IMR-90 (cell line): ENCODE results near the gene STK40. TPM values are rescaled to one million over a fixed set of nuclear protein-coding genes. Genes with fewer than 3 reads are reported as not detected.

ENCODE experiments used
- ATAC-seq: fragments of 200-7000 bp; cut with Tn5 transposase; 2 replicates; pipeline ENCODE4 v1.9.1; 2020; ENCODE audit warnings: low read depth, mild to moderate bottlenecking, moderate library complexity
- BruUV-seq: library from RNA; stranded (reverse); fragments of 400-500 nt; replicated peaks from 2 replicates; lab custom pipeline; 2021; lab: Mats Ljungman, UMichigan
- CTCF ChIA-PET: fragments of 300-600 bp; formaldehyde crosslinking; extraction: SDS; loops from one replicate; lab custom pipeline; 2021; ENCODE audit warnings: antibody characterized with exemption; lab: Yijun Ruan, JAX
- POLR2A ChIA-PET: fragments of 300-600 bp; sonication (Branson Sonifier 250); formaldehyde crosslinking; loops from one replicate; lab custom pipeline; 2022; ENCODE audit warnings: antibody characterized with exemption; ENCODE audit not compliant: unreplicated experiment; lab: Charles Lee
- DNase-seq: peaks from one replicate; pipeline ENCODE4 v3.0.0; 2013
- H2AFZ ChIP-seq: replicated peaks from 2 replicates; pipeline ENCODE3; 2013; ENCODE audit warnings: low read length, mild to moderate bottlenecking; ENCODE audit not compliant: poor library complexity
- H2AK5ac ChIP-seq: 2 replicates; pipeline ENCODE4 v1.6.1; 2013; ENCODE audit warnings: low read depth, low read length, inconsistent platforms
- H2AK9ac ChIP-seq: replicated peaks from 2 replicates; pipeline ENCODE3; 2013; ENCODE audit warnings: mild to moderate bottlenecking, low read depth, low read length, moderate library complexity; ENCODE audit not compliant: poor library complexity
- H2BK120ac ChIP-seq: 2 replicates; pipeline ENCODE4 v1.6.1; 2013; ENCODE audit warnings: low read depth, low read length, inconsistent platforms
- H2BK15ac ChIP-seq: 3 replicates; pipeline ENCODE4 v1.6.1; 2013; ENCODE audit warnings: low read depth, low read length, inconsistent platforms
- H2BK20ac ChIP-seq: 2 replicates; pipeline ENCODE4 v1.6.1; 2013; ENCODE audit warnings: low read depth, mild to moderate bottlenecking, inconsistent platforms, low read length, moderate library complexity
- H2BK5ac ChIP-seq: 2 replicates; pipeline ENCODE4 v1.6.1; 2013; ENCODE audit warnings: mild to moderate bottlenecking, low read depth, low read length, inconsistent platforms; ENCODE audit not compliant: poor library complexity, severe bottlenecking
- H3K14ac ChIP-seq: replicated peaks from 2 replicates; pipeline ENCODE4 v1.6.1; 2013; ENCODE audit warnings: low read depth, low read length, inconsistent platforms
- H3K18ac ChIP-seq: 2 replicates; pipeline ENCODE4 v1.6.1; 2013; ENCODE audit warnings: low read depth, low read length, control low read depth
- H3K23ac ChIP-seq: 2 replicates; pipeline ENCODE4 v1.6.1; 2013; ENCODE audit warnings: low read depth, low read length, inconsistent platforms
- H3K27ac ChIP-seq: 2 replicates; pipeline ENCODE4 v1.5.1; 2013; ENCODE audit warnings: mild to moderate bottlenecking, control low read depth, low read length; ENCODE audit not compliant: insufficient read depth
- H3K27me3 ChIP-seq: 2 replicates; pipeline ENCODE4 v1.6.1; 2013; ENCODE audit warnings: low read length; ENCODE audit not compliant: control insufficient read depth, insufficient read depth
- H3K36me3 ChIP-seq: 2 replicates; pipeline ENCODE4 v1.6.1; 2013; ENCODE audit warnings: low read length, mixed read lengths; ENCODE audit not compliant: control insufficient read depth, insufficient read depth
- H3K4ac ChIP-seq: 2 replicates; pipeline ENCODE4 v1.6.1; 2013; ENCODE audit warnings: low read depth, low read length, inconsistent platforms
- H3K4me1 ChIP-seq: 2 replicates; pipeline ENCODE4 v1.6.1; 2013; ENCODE audit warnings: low read length, mixed read lengths; ENCODE audit not compliant: control insufficient read depth, insufficient read depth
- H3K4me2 ChIP-seq: 2 replicates; pipeline ENCODE4 v1.6.1; 2013; ENCODE audit warnings: low read depth, mild to moderate bottlenecking, control low read depth, low read length, moderate library complexity
- H3K4me3 ChIP-seq: 2 replicates; pipeline ENCODE4 v1.5.1; 2013; ENCODE audit warnings: low read depth, mild to moderate bottlenecking, control low read depth, low read length, moderate library complexity; ENCODE audit not compliant: insufficient read depth
- H3K56ac ChIP-seq: 2 replicates; pipeline ENCODE4 v1.6.1; 2013; ENCODE audit warnings: low read length, inconsistent platforms; ENCODE audit not compliant: insufficient read depth; ENCODE audit errors: extremely low read depth
- H3K79me1 ChIP-seq, 2 experiments: 2 replicates each; pipeline ENCODE4 v1.6.1; 2013; ENCODE audit warnings: low read length in 2 of 2, inconsistent platforms in 1 of 2, low read depth in 1 of 2
- H3K9ac ChIP-seq: 2 replicates; pipeline ENCODE4 v1.6.1; 2013; ENCODE audit warnings: low read depth, low read length, control low read depth
- H3K9me1 ChIP-seq: 2 replicates; pipeline ENCODE4 v1.6.1; 2013; ENCODE audit warnings: low read length, inconsistent platforms; ENCODE audit not compliant: insufficient read depth
- H3K9me3 ChIP-seq: 2 replicates; pipeline ENCODE4 v1.6.1; 2013; ENCODE audit warnings: low read length; ENCODE audit not compliant: control insufficient read depth, insufficient read depth
- H4K20me1 ChIP-seq: 2 replicates; pipeline ENCODE4 v1.6.1; 2013; ENCODE audit warnings: low read length, inconsistent platforms; ENCODE audit not compliant: insufficient read depth
- H4K5ac ChIP-seq: 2 replicates; pipeline ENCODE4 v1.6.1; 2013; ENCODE audit warnings: mild to moderate bottlenecking, low read depth, low read length, control low read depth
- H4K8ac ChIP-seq, 2 experiments: 2 replicates each; pipeline ENCODE4 v1.6.1; 2013; ENCODE audit warnings: low read depth in 2 of 2, low read length in 2 of 2, control low read depth in 1 of 2, inconsistent platforms in 1 of 2
- H4K91ac ChIP-seq: 2 replicates; pipeline ENCODE4 v1.6.1; 2013; ENCODE audit warnings: low read depth, low read length, inconsistent platforms; ENCODE audit not compliant: insufficient read depth
- CEBPB ChIP-seq: IDR thresholded peaks from 2 replicates; pipeline ENCODE4 v1.6.1; 2012; ENCODE audit warnings: low read depth, low read length, improper control_type of control experiment
- CHD1 ChIP-seq: IDR thresholded peaks from 2 replicates; pipeline ENCODE4 v1.6.1; 2012; ENCODE audit warnings: low read depth, low read length, improper control_type of control experiment
- MAFK ChIP-seq: IDR thresholded peaks from 2 replicates; pipeline ENCODE4 v1.6.1; 2012; ENCODE audit warnings: low read depth, low read length, improper control_type of control experiment
- MAZ ChIP-seq: IDR thresholded peaks from 2 replicates; pipeline ENCODE4 v1.6.1; 2012; ENCODE audit warnings: low read depth, mild to moderate bottlenecking, low read length, improper control_type of control experiment, moderate library complexity, borderline replicate concordance
- SMC3 ChIP-seq: fragments of 150-350 bp; IDR thresholded peaks from 2 replicates; pipeline ENCODE4 v1.6.1; 2016; ENCODE audit warnings: low read depth, mild to moderate bottlenecking, antibody characterized with exemption, low read length, moderate library complexity
- WGBS, 2 experiments: methylation state at CpG; one replicate each; pipeline versions ENCODE4 v1.1.5 to v1.1.7; 2013; ENCODE audit warnings: missing lambda C conversion rate in 2 of 2; ENCODE audit not compliant: insufficient read length in 1 of 2; ENCODE audit errors: extremely low coverage in 2 of 2; 5-methylcytosine and 5-hydroxymethylcytosine counted together
- dilution Hi-C: fragments of 300-500 bp; cut with HindIII; formaldehyde crosslinking; loops from one replicate; pipeline ENCODE4 v1.14.3; 2018; ENCODE audit warnings: low sequenced_read_pairs; ENCODE audit not compliant: unreplicated experiment
- in situ Hi-C: fragments of 300-500 bp; cut with MboI; formaldehyde crosslinking; loops from 3 replicates; pipeline ENCODE4 v1.14.3; 2019; ENCODE audit warnings: low sequenced_read_pairs, inconsistent platforms, mixed read lengths
- intact Hi-C: fragments of 100-400 bp; cut with micrococcal nuclease; formaldehyde crosslinking; loops from 2 replicates; pipeline ENCODE4 v1.10.0; 2022
- polyA plus RNA-seq, 3 experiments: library from polyadenylated mRNA; depleted of rRNA; stranded (reverse); fragments of >200 nt; gene quantifications; 2 replicates each; pipeline ENCODE4 v1.2.3, GENCODE V29; 2012; ENCODE audit warnings: low replicate concordance in 1 of 3
- total RNA-seq: library from RNA; depleted of rRNA; stranded (reverse); fragments of >200 nt; gene quantifications from 2 replicates; pipeline ENCODE4 v1.2.3, GENCODE V29; 2012
- TF ChIP-seq, protein P1 (sequence below): fragments of 150-350 bp; IDR thresholded peaks from 2 replicates; pipeline ENCODE4 v1.6.1; 2017; ENCODE audit warnings: mild to moderate bottlenecking, antibody characterized with exemption, low read length, low read depth

STK40 gene
- total and polyA plus RNA-seq, 2 of the 4 experiments (the other 2 are of a cell fraction), result 16.0 to 29.9 TPM

DNA sequence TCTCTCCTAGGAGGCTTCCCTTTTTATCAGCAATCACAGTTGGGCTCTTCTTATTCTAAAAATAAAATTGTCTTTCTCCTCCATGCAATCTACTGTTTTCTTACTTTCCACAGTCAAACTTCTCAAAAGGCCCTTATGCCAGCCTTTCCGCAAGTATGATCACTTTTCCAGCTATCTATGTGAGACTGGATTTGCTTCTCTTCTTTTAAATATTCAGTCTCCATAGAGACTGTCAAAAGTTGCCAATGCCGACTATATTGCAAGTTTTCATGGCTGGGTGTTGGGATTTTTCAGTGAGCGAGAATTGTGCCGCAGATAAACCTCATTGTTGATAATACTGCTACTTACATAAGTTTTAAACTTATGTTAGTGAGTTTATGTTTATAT, 16.8 kb upstream of the STK40 start:
- Histone ChIP-seq H4K8ac (no peak overlapping the region), H4K91ac (no peak overlapping the region), H2BK20ac (no peak overlapping the region), H3K56ac (no peak overlapping the region), H3K27me3 (no peaks in the 10 kb centered on the region), H3K4me2 (no peak overlapping the region), H2AK9ac (no peak overlapping the region), H3K27ac (no peak overlapping the region), H3K4me3 (no peak overlapping the region), H3K36me3 (no peaks in the 10 kb centered on the region), H2BK5ac (no peak overlapping the region), H3K18ac (no peak overlapping the region), H2BK120ac (no peak overlapping the region), H3K23ac (no peak overlapping the region), H2BK15ac (no peak overlapping the region), H3K79me1 (peaks cover 0 to under 1% of the 10 kb centered on the region in 2 experiments; a peak in 1 of 4 replicates), H4K20me1 (no peaks in the 10 kb centered on the region), H2AK5ac (no peak overlapping the region), H3K9ac (no peak overlapping the region), H3K9me1 (no peaks in the 10 kb centered on the region), H3K14ac (no peak overlapping the region), H4K5ac (no peak overlapping the region), H3K4me1 (no peaks in the 10 kb centered on the region), H2AFZ (no peak overlapping the region), H3K9me3 (no peaks in the 10 kb centered on the region), H3K4ac (no peak overlapping the region)
- ATAC-seq (no peak), DNase-seq (no peak)
- dilution Hi-C loops (no loop called here), intact Hi-C loops (no loop called here), in situ Hi-C loops (loop anchor here (25.0 kb wide), 1 partner anchor 290 kb away; no protein-coding TSS in a partner anchor)
- ChIA-PET CTCF (interaction anchor here (1.3 kb wide), 1 partner anchor 17 kb away, joined by 3 read pairs; no protein-coding TSS in a partner anchor), POLR2A (no interaction called here)
- no TSS peak for BruUV-seq
- TF ChIP-seq MAFK (no peak), SMC3 (no peak), MAZ (no peak), CHD1 (no peak), CEBPB (no peak)
- TF ChIP-seq, protein P1, sequence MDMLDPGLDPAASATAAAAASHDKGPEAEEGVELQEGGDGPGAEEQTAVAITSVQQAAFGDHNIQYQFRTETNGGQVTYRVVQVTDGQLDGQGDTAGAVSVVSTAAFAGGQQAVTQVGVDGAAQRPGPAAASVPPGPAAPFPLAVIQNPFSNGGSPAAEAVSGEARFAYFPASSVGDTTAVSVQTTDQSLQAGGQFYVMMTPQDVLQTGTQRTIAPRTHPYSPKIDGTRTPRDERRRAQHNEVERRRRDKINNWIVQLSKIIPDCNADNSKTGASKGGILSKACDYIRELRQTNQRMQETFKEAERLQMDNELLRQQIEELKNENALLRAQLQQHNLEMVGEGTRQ, result no peak
- WGBS, 2 experiments, result no CpG with 5 or more reads among the region's 4 CpGs
